ENCODE measurements around the gene TRPC6.

TRPC6 gene

DNA sequence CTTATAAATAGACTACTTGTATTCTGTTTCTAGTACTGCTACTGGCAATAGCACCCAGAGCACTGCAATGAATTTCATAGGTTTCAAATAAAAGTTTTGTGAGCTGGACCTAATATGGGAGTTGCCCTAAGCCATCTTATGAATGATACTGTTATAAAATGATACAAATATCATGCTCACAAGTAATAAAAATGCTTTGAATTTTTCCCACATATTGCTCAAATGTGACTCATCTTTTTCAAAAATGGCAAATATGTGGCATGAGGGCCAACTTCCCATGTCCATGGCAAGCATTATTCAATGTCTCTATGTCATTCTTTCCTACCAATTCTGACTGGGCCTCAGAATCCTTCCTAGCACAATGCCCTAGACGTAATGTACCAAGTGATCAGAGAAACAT, 137.6 kb downstream of the TRPC6 start:
- no peaks in the 10 kb centered on the region for H3K79me2 ChIP-seq (ENCODE audit: control insufficient read depth, low read length)
- H3K36me3 ChIP-seq (ENCODE audit: control insufficient read depth, low read length) = no peaks in the 10 kb centered on the region
- no peak overlapping the region for H3K4me2 ChIP-seq (ENCODE audit: low read length)
- H3K4me1 ChIP-seq (ENCODE audit: control insufficient read depth, low read length) = peaks cover 5% of the 10 kb centered on the region
- H3K27ac ChIP-seq (ENCODE audit: low read depth, low read length) = no peak overlapping the region
- H3K4me3 ChIP-seq (ENCODE audit: low read length) = no peak overlapping the region
- no peaks in the 10 kb centered on the region for H3K9me3 ChIP-seq (ENCODE audit: control insufficient read depth, insufficient read depth, low read length)
- H3K9me2 ChIP-seq (replicated peaks; ENCODE audit: control insufficient read depth, low read length) = no peaks in the 10 kb centered on the region
- H3K27me3 ChIP-seq (ENCODE audit: control insufficient read depth, low read length) = no peaks in the 10 kb centered on the region
- H3F3A ChIP-seq (ENCODE audit: control insufficient read depth, insufficient read depth) = no peaks in the 10 kb centered on the region
- H4K20me1 ChIP-seq (ENCODE audit: control insufficient read depth, insufficient read depth, low read depth, low read length) = no peaks in the 10 kb centered on the region
- TF ChIP-seq EZH2phosphoT487 (IDR thresholded peaks at IDR 0.05; ENCODE audit: borderline replicate concordance, low read length) = no peak
- TF ChIP-seq, protein P1, sequence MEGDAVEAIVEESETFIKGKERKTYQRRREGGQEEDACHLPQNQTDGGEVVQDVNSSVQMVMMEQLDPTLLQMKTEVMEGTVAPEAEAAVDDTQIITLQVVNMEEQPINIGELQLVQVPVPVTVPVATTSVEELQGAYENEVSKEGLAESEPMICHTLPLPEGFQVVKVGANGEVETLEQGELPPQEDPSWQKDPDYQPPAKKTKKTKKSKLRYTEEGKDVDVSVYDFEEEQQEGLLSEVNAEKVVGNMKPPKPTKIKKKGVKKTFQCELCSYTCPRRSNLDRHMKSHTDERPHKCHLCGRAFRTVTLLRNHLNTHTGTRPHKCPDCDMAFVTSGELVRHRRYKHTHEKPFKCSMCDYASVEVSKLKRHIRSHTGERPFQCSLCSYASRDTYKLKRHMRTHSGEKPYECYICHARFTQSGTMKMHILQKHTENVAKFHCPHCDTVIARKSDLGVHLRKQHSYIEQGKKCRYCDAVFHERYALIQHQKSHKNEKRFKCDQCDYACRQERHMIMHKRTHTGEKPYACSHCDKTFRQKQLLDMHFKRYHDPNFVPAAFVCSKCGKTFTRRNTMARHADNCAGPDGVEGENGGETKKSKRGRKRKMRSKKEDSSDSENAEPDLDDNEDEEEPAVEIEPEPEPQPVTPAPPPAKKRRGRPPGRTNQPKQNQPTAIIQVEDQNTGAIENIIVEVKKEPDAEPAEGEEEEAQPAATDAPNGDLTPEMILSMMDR (IDR thresholded peaks at IDR 0.05; ENCODE audit: low read depth, low read length, poor library complexity, severe bottlenecking) = no peak

DNA sequence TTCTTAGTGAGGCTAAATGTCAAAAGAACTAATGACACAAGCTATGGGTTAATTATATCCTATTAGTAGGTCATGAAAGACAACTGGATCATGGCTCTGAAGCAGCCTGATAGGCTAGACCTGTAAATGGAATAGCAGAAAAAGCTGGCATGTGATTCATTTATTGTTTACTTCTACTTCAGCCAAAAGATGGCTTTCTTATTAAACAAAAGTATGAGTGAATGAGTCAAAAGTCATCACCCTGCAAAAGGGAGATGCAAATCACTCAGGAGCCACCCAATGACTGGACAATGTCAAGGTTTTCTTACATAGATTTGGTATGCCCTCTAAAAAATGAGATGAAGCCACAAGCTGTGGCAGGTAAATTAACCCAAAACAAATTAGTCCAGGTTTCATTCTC, 138.0 kb downstream of the TRPC6 start:
- no peaks in the 10 kb centered on the region for H3K9me3 ChIP-seq (ENCODE audit: control insufficient read depth, insufficient read depth, low read length)
- no peak overlapping the region for H3K4me2 ChIP-seq (ENCODE audit: low read length)
- no peaks in the 10 kb centered on the region for H3K79me2 ChIP-seq (ENCODE audit: control insufficient read depth, low read length)
- peaks cover 5% of the 10 kb centered on the region for H3K4me1 ChIP-seq (ENCODE audit: control insufficient read depth, low read length)
- no peaks in the 10 kb centered on the region for H4K20me1 ChIP-seq (ENCODE audit: control insufficient read depth, insufficient read depth, low read depth, low read length)
- H3K36me3 ChIP-seq (ENCODE audit: control insufficient read depth, low read length) = no peaks in the 10 kb centered on the region
- H3K4me3 ChIP-seq (ENCODE audit: low read length) = no peak overlapping the region
- no peaks in the 10 kb centered on the region for H3K27me3 ChIP-seq (ENCODE audit: control insufficient read depth, low read length)
- no peak overlapping the region for H3K27ac ChIP-seq (ENCODE audit: low read depth, low read length)
- no peaks in the 10 kb centered on the region for H3K9me2 ChIP-seq (replicated peaks; ENCODE audit: control insufficient read depth, low read length)
- no peaks in the 10 kb centered on the region for H3F3A ChIP-seq (ENCODE audit: control insufficient read depth, insufficient read depth)
- no peak for TF ChIP-seq EZH2phosphoT487 (IDR thresholded peaks at IDR 0.05; ENCODE audit: borderline replicate concordance, low read length)
- TF ChIP-seq, protein P1 (IDR thresholded peaks at IDR 0.05; ENCODE audit: low read depth, low read length, poor library complexity, severe bottlenecking) = no peak

DNA sequence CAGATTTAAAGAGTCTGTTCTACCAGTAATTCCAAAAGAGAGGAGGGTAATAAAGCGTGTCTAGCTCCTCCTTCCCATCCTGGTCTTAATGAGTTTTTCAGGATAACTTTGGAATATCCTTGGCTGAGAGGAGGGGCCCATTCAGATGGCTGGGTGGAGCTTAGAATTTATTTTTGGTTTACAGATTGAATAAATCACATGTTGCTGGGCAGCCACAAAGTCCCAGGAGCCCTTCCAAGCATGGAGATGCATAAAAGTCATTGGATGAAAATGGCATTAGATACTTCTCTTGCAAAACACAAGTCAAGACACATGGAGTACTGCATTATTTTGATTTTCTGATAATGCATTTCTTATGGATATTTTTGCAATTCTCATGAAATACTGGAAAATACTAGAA, 139.0 kb downstream of the TRPC6 start:
- Histone ChIP-seq H3K9me2 (replicated peaks; ENCODE audit: control insufficient read depth, low read length) (no peaks in the 10 kb centered on the region), H3K27ac (ENCODE audit: low read depth, low read length) (no peak overlapping the region), H3K27me3 (ENCODE audit: control insufficient read depth, low read length) (no peaks in the 10 kb centered on the region), H3K79me2 (ENCODE audit: control insufficient read depth, low read length) (no peaks in the 10 kb centered on the region), H3F3A (ENCODE audit: control insufficient read depth, insufficient read depth) (no peaks in the 10 kb centered on the region), H3K4me3 (ENCODE audit: low read length) (no peak overlapping the region), H3K4me1 (ENCODE audit: control insufficient read depth, low read length) (peaks cover 5% of the 10 kb centered on the region), H3K4me2 (ENCODE audit: low read length) (no peak overlapping the region), H3K9me3 (ENCODE audit: control insufficient read depth, insufficient read depth, low read length) (no peaks in the 10 kb centered on the region), H4K20me1 (ENCODE audit: control insufficient read depth, insufficient read depth, low read depth, low read length) (no peaks in the 10 kb centered on the region), H3K36me3 (ENCODE audit: control insufficient read depth, low read length) (no peaks in the 10 kb centered on the region)
- TF ChIP-seq, protein P1 (IDR thresholded peaks at IDR 0.05; ENCODE audit: low read depth, low read length, poor library complexity, severe bottlenecking) = no peak
- TF ChIP-seq EZH2phosphoT487 (IDR thresholded peaks at IDR 0.05; ENCODE audit: borderline replicate concordance, low read length) = no peak

DNA sequence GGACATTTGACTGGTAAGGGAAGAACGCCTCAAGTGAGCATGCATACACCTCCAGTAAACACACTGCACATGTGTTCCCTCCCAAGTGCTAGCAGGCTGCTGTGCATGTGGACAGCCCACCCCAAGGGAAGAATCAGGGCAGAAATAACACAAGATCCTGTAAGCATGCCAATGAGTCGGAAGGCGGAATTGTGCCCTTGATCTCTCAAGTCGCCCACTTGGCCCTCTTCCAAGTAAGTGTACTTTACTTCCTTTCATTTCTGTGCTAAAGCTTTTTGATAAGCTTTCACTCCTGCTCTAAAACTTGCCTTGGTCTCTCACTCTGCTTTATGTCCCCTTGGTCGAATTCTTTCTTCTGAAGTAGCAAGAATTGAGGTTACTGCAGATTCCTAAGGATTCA, 139.6 kb downstream of the TRPC6 start:
- no peak overlapping the region for H3K4me3 ChIP-seq (ENCODE audit: low read length)
- H4K20me1 ChIP-seq (ENCODE audit: control insufficient read depth, insufficient read depth, low read depth, low read length) = no peaks in the 10 kb centered on the region
- TF ChIP-seq EZH2phosphoT487 (IDR thresholded peaks at IDR 0.05; ENCODE audit: borderline replicate concordance, low read length) = no peak
- TF ChIP-seq, protein P1 (IDR thresholded peaks at IDR 0.05; ENCODE audit: low read depth, low read length, poor library complexity, severe bottlenecking) = no peak
- no peaks in the 10 kb centered on the region for H3K79me2 ChIP-seq (ENCODE audit: control insufficient read depth, low read length)
- no peak overlapping the region for H3K4me2 ChIP-seq (ENCODE audit: low read length)
- H3K4me1 ChIP-seq (ENCODE audit: control insufficient read depth, low read length) = peaks cover 5% of the 10 kb centered on the region
- no peaks in the 10 kb centered on the region for H3K9me3 ChIP-seq (ENCODE audit: control insufficient read depth, insufficient read depth, low read length)
- no peak overlapping the region for H3K27ac ChIP-seq (ENCODE audit: low read depth, low read length)
- no peaks in the 10 kb centered on the region for H3F3A ChIP-seq (ENCODE audit: control insufficient read depth, insufficient read depth)
- H3K36me3 ChIP-seq (ENCODE audit: control insufficient read depth, low read length) = no peaks in the 10 kb centered on the region
- H3K9me2 ChIP-seq (replicated peaks; ENCODE audit: control insufficient read depth, low read length) = no peaks in the 10 kb centered on the region
- no peaks in the 10 kb centered on the region for H3K27me3 ChIP-seq (ENCODE audit: control insufficient read depth, low read length)
